ENCODE results near the gene IRF2BPL.

The IRF2BPL gene

GRCh38 chr14:77002335-77002734 is 26.2 kb downstream of the IRF2BPL start:
- no peak for DNase-seq (ENCODE audit: low read depth in 1 of 2, low spot score in 1 of 2)
- TF ChIP-seq SPI1 (IDR thresholded peaks at IDR 0.05; ENCODE audit: borderline replicate concordance, low read depth), result no peak
- TF ChIP-seq POLR2AphosphoS5 (IDR thresholded peaks at IDR 0.05; ENCODE audit: low read depth), result no peak
- no peak for TF ChIP-seq GABPA (IDR thresholded peaks at IDR 0.05; ENCODE audit: low read depth)
- no peak for TF ChIP-seq REST (IDR thresholded peaks at IDR 0.05; ENCODE audit: insufficient replicate concordance, low read depth)
- TF ChIP-seq, protein P1, sequence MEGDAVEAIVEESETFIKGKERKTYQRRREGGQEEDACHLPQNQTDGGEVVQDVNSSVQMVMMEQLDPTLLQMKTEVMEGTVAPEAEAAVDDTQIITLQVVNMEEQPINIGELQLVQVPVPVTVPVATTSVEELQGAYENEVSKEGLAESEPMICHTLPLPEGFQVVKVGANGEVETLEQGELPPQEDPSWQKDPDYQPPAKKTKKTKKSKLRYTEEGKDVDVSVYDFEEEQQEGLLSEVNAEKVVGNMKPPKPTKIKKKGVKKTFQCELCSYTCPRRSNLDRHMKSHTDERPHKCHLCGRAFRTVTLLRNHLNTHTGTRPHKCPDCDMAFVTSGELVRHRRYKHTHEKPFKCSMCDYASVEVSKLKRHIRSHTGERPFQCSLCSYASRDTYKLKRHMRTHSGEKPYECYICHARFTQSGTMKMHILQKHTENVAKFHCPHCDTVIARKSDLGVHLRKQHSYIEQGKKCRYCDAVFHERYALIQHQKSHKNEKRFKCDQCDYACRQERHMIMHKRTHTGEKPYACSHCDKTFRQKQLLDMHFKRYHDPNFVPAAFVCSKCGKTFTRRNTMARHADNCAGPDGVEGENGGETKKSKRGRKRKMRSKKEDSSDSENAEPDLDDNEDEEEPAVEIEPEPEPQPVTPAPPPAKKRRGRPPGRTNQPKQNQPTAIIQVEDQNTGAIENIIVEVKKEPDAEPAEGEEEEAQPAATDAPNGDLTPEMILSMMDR (IDR thresholded peaks at IDR 0.05; ENCODE audit: insufficient read depth, low read length), result no peak
- H3K27ac ChIP-seq (replicated peaks), result no peak overlapping the region
- H3K4me3 ChIP-seq (replicated peaks; ENCODE audit: insufficient read depth, low read length), result no peak overlapping the region
- H3K27me3 ChIP-seq (ENCODE audit: insufficient read depth, poor library complexity, severe bottlenecking), result no peaks in the 10 kb centered on the region

GRCh38 chr14:77000340-77001270 is 27.9 kb downstream of the IRF2BPL start:
- Histone ChIP-seq H3K27ac (replicated peaks) (peak overlapping the region; percentile 34; the same call in 1 of the 2 replicates), H3K27me3 (ENCODE audit: insufficient read depth, poor library complexity, severe bottlenecking) (no peaks in the 10 kb centered on the region), H3K4me3 (replicated peaks; ENCODE audit: insufficient read depth, low read length) (no peak overlapping the region)
- no peak for TF ChIP-seq REST (IDR thresholded peaks at IDR 0.05; ENCODE audit: insufficient replicate concordance, low read depth)
- no peak for TF ChIP-seq GABPA (IDR thresholded peaks at IDR 0.05; ENCODE audit: low read depth)
- TF ChIP-seq, protein P1 (IDR thresholded peaks at IDR 0.05; ENCODE audit: insufficient read depth, low read length), result no peak
- TF ChIP-seq SPI1 (IDR thresholded peaks at IDR 0.05; ENCODE audit: borderline replicate concordance, low read depth), result no peak
- no peak for TF ChIP-seq POLR2AphosphoS5 (IDR thresholded peaks at IDR 0.05; ENCODE audit: low read depth)
- peak; percentile 35 to 55 for DNase-seq (ENCODE audit: low read depth in 1 of 2, low spot score in 1 of 2)

- TF ChIP-seq GABPA (IDR thresholded peaks at IDR 0.05; ENCODE audit: low read depth), result no peak
- Histone ChIP-seq H3K4me3 (replicated peaks; ENCODE audit: insufficient read depth, low read length) (no peak overlapping the region), H3K27ac (replicated peaks) (no peak overlapping the region), H3K27me3 (ENCODE audit: insufficient read depth, poor library complexity, severe bottlenecking) (no peaks in the 10 kb centered on the region)
- no peak for DNase-seq (ENCODE audit: low read depth in 1 of 2, low spot score in 1 of 2)
These were observed 29.6 kb downstream of the IRF2BPL start for GRCh38 chr14:76998910-76999309.

DNA sequence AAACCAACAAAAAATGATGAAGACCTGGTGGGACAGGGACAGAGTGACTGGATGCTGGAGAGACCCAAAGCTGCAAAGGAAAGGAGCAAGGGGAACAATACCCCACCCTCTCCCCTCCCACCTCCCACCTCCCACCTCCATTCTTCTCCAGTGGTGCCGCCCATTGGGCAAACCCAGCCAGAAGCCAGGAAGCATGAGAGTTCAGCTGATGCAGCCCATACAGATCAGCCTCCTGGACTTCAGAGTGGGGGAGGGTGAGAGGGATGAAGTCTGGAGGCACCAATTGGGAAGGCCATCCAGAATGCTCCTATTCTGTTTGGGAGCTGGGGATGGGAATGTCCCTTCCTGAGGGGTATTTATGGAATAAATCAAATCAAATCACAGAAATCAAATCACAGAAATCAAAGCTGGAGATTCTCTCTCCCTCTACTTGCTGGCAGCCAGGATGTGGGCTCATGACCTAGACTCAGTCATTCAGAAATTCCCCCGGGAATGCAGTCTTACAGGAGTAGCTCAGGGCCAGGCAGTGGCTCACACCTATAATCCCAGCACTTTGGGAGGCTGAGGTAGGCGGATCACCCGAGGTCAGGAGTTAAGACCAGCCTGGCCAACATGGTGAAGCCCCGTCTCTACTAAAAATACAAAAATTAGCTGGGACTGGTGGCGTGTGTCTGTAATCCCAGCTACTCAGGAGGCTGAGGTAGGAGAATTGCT is 31.1 kb downstream of the IRF2BPL start:
- TF ChIP-seq POLR2AphosphoS5 (IDR thresholded peaks at IDR 0.05; ENCODE audit: low read depth) (no peak), SPI1 (IDR thresholded peaks at IDR 0.05; ENCODE audit: borderline replicate concordance, low read depth) (no peak), REST (IDR thresholded peaks at IDR 0.05; ENCODE audit: insufficient replicate concordance, low read depth) (no peak), GABPA (IDR thresholded peaks at IDR 0.05; ENCODE audit: low read depth) (no peak)
- TF ChIP-seq, protein P1 (IDR thresholded peaks at IDR 0.05; ENCODE audit: insufficient read depth, low read length), result no peak
- DNase-seq (ENCODE audit: low read depth in 1 of 2, low spot score in 1 of 2), result no peak
- Histone ChIP-seq H3K27me3 (ENCODE audit: insufficient read depth, poor library complexity, severe bottlenecking) (no peaks in the 10 kb centered on the region), H3K4me3 (replicated peaks; ENCODE audit: insufficient read depth, low read length) (no peak overlapping the region), H3K27ac (replicated peaks) (no peak overlapping the region)

Measured in HL-60 (cell line).